ENCODE data around the gene MACROD1. TPM values are rescaled to one million over a fixed set of nuclear protein-coding genes. Genes with fewer than 3 reads are reported as not detected.

The MACROD1 gene
- total RNA-seq, 8 experiments from 2014 or later, result 10.2 to 47.7 (median 16.6) TPM

DNA sequence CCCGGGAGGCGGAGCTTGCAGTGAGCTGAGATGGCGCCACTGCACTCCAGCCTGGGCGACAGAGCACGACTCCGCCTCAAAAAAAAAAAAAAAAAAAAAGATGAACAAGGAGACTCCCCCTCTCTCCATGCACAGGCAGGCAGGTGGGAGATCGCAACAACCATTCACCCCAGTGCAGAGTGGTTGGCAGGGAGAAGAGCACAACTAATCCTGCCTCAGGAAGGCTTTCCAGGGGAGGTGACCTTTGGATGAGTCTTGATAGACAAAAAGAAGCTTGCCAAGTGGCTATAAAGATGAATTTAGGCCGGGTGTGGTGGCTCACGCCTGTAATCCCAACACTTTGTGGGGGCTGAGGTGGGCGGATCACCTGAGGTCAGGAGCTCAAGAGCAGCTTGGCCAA, 100.2 kb downstream of the MACROD1 start:
- H3K4me1 ChIP-seq (replicated peaks in 1 of 2), result peaks cover 72 to 83% of the 10 kb centered on the region in 2 donors
- H3K4me3 ChIP-seq, result no peak overlapping the region
- ATAC-seq (replicated peaks in 6 of 8), result no peak
- H3K27ac ChIP-seq, result no peak overlapping the region
- in situ Hi-C loops (cut with MboI; ENCODE audit: low pct_unique_long_range_greater_than_20kb in 2 of 9, low sequenced_read_pairs in 9 of 9, unreplicated experiment in 9 of 9), result no loop called here
- WGBS, 10 experiments, result 80 to 100% (median 97%) methylated on average over 1 to 3 of the region's 10 CpGs; no CpG with 5 or more reads in 4 of the 10 experiments

DNA sequence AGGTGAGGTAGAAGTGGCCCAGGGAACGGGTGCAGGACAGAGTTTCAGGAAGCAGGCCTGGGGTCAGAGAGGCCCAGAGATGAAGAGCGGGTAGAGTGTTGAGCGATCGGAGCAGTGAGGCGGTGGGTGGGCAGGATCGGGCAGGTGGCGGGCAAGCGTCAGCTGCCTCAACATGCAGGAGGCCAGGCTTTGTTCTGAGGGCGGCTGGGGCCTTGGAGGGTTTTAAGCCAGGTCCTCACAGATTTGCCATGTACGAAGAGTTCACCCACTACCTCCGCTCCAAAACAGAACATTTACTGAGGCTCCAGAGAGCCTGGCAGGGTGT, 100.8 kb downstream of the MACROD1 start:
- Histone ChIP-seq H3K4me3 (no peak overlapping the region), H3K4me1 (replicated peaks in 1 of 2) (peaks cover 72 to 83% of the 10 kb centered on the region in 2 donors), H3K27ac (no peak overlapping the region)
- ATAC-seq (replicated peaks in 6 of 8), result no peak
- WGBS, 10 experiments, result 60 to 91% (median 70%) methylated on average over 1 to 9 of the region's 11 CpGs; no CpG with 5 or more reads in 7 of the 10 experiments
- in situ Hi-C loops (cut with MboI; ENCODE audit: low pct_unique_long_range_greater_than_20kb in 2 of 9, low sequenced_read_pairs in 9 of 9, unreplicated experiment in 9 of 9), result no loop called here

DNA sequence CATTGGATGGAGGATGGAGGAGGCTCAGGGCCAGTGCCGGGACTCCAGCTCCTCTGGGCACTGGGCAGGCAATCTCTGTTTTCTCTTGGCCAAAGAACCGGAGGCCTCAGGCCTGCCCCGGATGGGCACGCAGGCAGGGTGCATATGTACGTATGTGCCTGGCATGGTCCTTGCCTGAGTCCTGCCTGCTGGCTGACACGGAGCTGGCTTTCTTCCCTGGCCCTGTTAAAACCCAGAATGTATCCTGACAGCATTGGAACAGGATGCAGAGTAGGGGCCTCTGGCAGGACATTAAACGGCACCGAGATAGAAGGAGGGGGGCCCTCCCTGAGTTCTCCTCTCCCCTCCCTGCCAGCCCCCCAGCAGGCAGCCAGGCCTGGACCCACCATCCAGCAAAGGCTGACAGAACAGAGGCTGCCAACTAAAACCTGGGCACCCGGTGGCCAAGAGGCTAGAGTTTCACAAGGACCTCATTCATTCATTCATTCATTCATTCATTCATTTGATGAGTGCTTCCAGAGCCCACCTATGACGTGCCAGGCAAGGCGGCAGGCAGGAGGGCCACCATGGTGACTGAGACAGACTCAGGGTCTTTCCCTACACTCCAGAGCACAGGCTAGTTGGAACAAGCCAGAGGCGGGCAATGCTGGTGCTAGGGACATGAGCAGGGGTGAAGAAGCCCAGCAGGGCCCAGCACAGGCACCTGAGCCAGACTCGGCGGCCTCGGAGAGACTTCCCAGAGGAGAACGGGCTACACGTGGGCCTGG, 101.4 kb downstream of the MACROD1 start:
- WGBS, 10 experiments, result 70 to 100% (median 95%) methylated on average over 2 to 9 of the region's 17 CpGs; no CpG with 5 or more reads in 2 of the 10 experiments
- Histone ChIP-seq H3K27ac (peak overlapping the region in 1 of 2 donors; percentile 11), H3K4me3 (no peak overlapping the region), H3K4me1 (replicated peaks in 1 of 2) (peaks cover 72 to 83% of the 10 kb centered on the region in 2 donors)
- in situ Hi-C loops (cut with MboI; ENCODE audit: low pct_unique_long_range_greater_than_20kb in 2 of 9, low sequenced_read_pairs in 9 of 9, unreplicated experiment in 9 of 9), result no loop called here
- ATAC-seq (replicated peaks in 6 of 8), result no peak

DNA sequence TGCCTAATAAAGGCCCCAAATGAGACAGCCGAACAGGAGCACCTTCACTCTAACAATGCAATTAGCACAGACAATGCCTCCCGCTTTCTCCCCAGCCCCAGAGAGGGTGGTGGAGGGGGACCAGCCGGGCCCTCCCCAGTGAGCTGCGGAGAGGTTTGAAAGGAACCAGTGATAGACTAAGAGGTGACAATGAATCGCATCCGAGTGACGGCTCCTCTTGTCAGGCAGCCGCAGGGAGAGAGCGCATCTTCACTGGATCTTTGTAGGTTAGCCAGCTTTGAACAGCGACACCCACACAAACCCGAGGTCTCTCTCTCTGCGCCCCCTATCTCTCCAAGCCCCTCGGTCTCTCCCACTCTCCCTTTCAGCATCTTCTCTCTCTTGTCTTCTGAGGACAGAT, 102.1 kb downstream of the MACROD1 start:
- in situ Hi-C loops (cut with MboI; ENCODE audit: low pct_unique_long_range_greater_than_20kb in 2 of 9, low sequenced_read_pairs in 9 of 9, unreplicated experiment in 9 of 9), result no loop called here
- H3K4me3 ChIP-seq, result no peak overlapping the region
- H3K4me1 ChIP-seq (replicated peaks in 1 of 2), result peaks cover 69 to 79% of the 10 kb centered on the region in 2 donors
- H3K27ac ChIP-seq, result peak overlapping the region in 1 of 2 donors; percentile 11
- WGBS, 10 experiments, result 27 to 100% (median 38%) methylated on average over 3 to 13 of the region's 13 CpGs; no CpG with 5 or more reads in 5 of the 10 experiments
- ATAC-seq (replicated peaks in 6 of 8), result peak in 5 of 8 experiments; percentile 6 to 23 (median 10)

DNA sequence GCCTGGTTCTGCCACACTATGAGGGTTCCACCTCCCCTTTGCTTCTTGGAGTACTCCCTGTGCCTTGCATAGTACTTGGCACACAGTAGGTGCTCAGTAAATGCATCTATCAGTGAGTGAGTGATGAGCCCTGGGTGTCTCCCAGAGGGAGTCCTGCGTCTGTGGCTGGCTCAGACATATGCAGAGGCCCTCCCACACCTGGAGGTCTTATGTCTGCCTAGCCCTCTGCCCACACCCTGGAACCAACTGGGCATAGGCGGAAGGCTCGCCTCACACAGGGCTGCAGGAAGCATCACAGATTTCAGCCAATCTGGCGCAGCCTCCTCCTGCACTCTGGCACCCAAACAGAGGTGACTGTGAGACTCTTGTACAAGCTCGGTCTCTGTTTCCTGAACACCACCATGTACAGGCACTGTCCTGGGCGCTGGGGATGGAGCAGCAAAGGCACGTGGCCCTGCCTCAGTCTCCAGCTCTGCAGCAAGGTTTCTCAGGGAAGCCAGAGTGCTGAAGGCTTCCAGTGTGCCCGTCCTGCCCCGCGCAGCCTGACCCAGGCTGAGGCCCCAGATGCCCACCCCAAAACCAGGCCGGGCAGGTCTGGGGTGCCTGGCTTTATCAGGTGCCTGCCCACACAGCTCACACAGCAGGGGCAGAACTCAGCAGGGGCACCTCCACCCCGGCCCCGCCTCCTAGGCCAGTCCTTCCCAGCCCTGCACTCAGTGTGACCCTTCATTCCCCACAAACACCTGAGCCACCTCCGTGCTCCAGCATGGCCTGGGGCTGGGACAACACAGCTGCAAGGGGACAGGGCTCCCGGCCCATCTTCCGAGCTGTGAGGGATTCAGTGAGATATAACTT, 103.5 kb downstream of the MACROD1 start:
- Histone ChIP-seq H3K4me1 (replicated peaks in 1 of 2) (peaks cover 59 to 66% of the 10 kb centered on the region in 2 donors), H3K27ac (no peak overlapping the region), H3K4me3 (no peak overlapping the region)
- 70 to 100% (median 84%) methylated on average over 1 to 6 of the region's 16 CpGs; no CpG with 5 or more reads in 5 of the 10 experiments for WGBS, 10 experiments
- in situ Hi-C loops (cut with MboI; ENCODE audit: low pct_unique_long_range_greater_than_20kb in 2 of 9, low sequenced_read_pairs in 9 of 9, unreplicated experiment in 9 of 9), result no loop called here
- ATAC-seq (replicated peaks in 6 of 8), result no peak

DNA sequence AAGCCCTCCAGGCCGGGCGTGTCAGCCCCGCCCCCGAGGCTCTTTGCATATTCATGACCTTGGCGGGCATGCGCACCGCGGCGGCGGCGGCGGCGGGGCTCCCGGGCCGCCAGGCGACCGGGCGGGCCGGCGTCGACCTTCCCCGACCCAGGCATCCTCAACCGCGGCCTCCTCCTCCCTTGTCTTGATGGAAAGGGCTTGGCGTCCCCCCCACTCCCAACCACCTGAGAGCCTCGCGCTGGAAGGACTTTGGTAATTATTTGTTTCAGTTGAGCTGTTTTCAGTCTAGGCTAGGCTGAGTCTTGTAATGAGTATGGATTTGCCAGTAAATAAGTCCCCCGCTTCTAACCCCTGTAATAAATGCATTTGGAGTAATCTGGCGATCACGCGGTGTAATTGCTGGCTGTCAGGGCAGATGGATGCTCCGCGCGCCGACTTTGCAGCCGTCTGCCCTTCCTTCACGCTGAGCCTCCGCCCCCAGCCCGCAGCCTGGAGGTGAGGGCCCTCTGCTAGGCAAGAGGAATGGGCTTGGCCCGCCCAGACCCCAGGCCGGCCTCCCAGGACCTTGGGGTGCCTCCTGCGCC, 105.0 kb downstream of the MACROD1 start:
- peaks cover 53 to 58% of the 10 kb centered on the region in 2 donors for H3K4me1 ChIP-seq (replicated peaks in 1 of 2)
- peak overlapping the region; percentile 7 to 42 (median 25) for H3K4me3 ChIP-seq
- peak; percentile 71 to 88 (median 80) for ATAC-seq (replicated peaks in 6 of 8)
- 0 to 1% methylated on average over 11 to 18 of the region's 42 CpGs; no CpG with 5 or more reads in 8 of the 10 experiments for whole genome bisulfite sequencing, 10 experiments
- in situ Hi-C loops (cut with MboI; ENCODE audit: low pct_unique_long_range_greater_than_20kb in 2 of 9, low sequenced_read_pairs in 9 of 9, unreplicated experiment in 9 of 9), result no loop called here
- H3K27ac ChIP-seq, result peak overlapping the region; percentile 33 to 55

DNA sequence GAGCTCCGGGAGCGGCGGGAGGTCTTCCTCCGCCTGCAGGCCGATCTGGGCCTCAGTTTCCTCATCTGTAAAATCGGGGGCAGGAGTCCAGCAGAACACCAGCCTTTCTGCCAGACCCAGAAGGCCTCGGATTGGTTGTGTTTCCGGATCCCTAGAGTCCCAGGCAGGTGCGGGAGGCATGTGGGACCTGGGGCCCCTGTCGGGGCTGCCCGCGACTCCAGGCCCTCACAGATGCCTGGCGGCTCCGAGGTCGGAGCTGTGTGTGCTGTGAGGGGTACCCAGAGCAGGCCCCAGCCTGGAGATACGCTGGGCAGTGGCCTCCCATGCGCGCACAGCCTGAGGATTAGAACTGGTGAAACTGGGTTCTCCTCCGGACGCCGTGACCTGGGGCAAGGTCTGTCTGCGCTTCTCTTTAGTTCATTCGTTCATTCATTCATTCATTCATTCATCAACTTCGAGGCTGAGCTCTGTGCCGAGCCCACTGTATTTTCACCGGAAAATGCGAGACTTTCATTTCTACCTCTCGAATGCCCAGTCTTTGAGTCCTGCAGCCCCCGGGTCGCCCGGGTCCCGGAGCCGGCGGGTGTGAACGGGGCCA, 105.6 kb downstream of the MACROD1 start:
- H3K27ac ChIP-seq, result peak overlapping the region; percentile 33 to 55
- H3K4me1 ChIP-seq (replicated peaks in 1 of 2), result peaks cover 59 to 61% of the 10 kb centered on the region in 2 donors
- 0 to 80% (median 2%) methylated on average over 1 to 17 of the region's 35 CpGs; no CpG with 5 or more reads in 5 of the 10 experiments for WGBS, 10 experiments
- ATAC-seq (replicated peaks in 6 of 8), result peak in 3 of 8 experiments; percentile 6 to 15 (median 12)
- in situ Hi-C loops (cut with MboI; ENCODE audit: low pct_unique_long_range_greater_than_20kb in 2 of 9, low sequenced_read_pairs in 9 of 9, unreplicated experiment in 9 of 9), result no loop called here
- peak overlapping the region; percentile 7 to 42 (median 25) for H3K4me3 ChIP-seq

DNA sequence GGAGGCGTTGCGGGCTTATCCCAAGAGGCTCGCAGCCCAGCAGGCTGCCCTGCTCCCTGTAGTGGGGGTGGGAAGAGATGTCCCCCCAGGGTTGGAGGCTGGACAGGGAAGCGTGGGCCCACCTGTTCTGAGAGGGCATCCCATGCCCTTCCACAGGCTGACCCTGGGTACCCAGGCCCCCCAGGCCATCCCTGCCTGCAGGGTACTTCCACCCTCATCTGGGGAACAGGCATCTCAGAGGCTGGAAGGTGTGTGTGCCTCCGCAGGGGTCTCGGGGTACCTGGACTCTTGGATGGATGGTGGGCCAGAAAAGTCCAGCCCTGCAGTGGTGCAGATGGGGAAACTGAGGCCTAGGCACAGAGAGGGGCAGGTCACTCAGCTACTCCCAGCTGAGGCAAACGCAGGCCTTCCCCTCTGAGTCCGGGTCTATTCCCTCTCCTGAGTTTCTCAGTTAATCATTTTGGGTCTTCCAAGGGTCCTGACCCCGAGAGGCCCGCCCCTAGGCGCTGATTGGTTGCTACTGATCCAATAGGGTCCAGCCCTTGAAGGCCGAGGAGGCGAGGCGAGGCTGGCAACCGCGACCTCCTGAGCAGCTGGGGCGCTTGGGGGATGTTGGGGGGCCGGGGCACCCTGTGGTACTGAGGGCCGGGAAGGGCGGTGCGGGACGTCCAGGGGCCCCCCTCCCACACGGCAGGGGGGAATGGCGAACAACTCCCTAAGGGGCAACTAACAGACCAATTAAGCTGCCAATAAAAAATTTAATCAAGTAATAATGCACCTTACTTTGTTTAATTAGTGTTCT, 106.4 kb downstream of the MACROD1 start:
- ATAC-seq (replicated peaks in 6 of 8), result no peak
- H3K4me1 ChIP-seq (replicated peaks in 1 of 2), result peaks cover 62 to 64% of the 10 kb centered on the region in 2 donors
- WGBS, 10 experiments, result 15 to 80% (median 53%) methylated on average over 1 to 6 of the region's 24 CpGs; no CpG with 5 or more reads in 7 of the 10 experiments
- H3K27ac ChIP-seq, result peak overlapping the region in 1 of 2 donors; percentile 33
- no peak overlapping the region for H3K4me3 ChIP-seq
- in situ Hi-C loops (cut with MboI; ENCODE audit: low pct_unique_long_range_greater_than_20kb in 2 of 9, low sequenced_read_pairs in 9 of 9, unreplicated experiment in 9 of 9), result no loop called here

DNA sequence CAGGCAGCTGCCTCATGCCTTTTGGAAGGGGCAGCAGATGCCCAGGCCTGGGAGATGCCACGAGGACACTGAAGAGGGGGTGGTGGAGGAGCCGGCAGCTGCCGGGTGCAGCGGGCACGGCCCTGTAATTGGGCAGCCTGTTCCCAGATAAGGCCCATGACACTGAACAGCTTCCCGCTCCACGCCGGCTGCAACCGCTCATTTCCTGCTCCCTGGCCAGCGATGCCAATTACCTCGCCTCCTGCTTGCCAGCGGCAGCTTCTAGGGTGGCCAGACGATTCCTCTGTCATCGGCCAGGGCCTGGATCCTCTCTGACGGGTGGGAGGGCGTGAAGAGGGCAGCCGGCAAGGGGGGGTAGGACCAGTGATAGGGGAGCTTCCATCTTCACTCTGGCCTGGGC, 107.4 kb downstream of the MACROD1 start:
- H3K4me3 ChIP-seq, result no peak overlapping the region
- in situ Hi-C loops (cut with MboI; ENCODE audit: low pct_unique_long_range_greater_than_20kb in 2 of 9, low sequenced_read_pairs in 9 of 9, unreplicated experiment in 9 of 9), result no loop called here
- no peak for ATAC-seq (replicated peaks in 6 of 8)
- H3K4me1 ChIP-seq (replicated peaks in 1 of 2), result peaks cover 58 to 60% of the 10 kb centered on the region in 2 donors
- no CpG with 5 or more reads among the region's 17 CpGs for WGBS, 10 experiments
- no peak overlapping the region for H3K27ac ChIP-seq

DNA sequence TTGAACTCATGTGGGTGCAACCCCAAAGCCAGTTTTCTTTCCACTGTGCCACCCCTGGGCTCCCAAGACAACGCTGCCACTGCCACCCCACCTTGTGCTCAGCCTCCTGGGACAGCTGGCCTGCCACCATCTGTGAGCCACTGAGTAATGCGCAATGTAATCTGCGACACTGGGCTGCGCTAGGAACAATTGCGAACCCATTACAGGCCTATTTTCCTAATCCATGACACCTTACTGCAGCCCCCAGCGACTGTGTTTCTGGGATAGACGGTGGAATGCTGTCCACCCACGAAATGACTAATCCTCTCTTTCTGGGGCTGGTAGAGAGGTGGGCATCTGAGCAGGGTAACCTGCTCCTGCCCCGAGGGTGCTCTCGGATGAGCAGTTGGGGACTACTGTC, 108.0 kb downstream of the MACROD1 start:
- no peak overlapping the region for H3K27ac ChIP-seq

DNA sequence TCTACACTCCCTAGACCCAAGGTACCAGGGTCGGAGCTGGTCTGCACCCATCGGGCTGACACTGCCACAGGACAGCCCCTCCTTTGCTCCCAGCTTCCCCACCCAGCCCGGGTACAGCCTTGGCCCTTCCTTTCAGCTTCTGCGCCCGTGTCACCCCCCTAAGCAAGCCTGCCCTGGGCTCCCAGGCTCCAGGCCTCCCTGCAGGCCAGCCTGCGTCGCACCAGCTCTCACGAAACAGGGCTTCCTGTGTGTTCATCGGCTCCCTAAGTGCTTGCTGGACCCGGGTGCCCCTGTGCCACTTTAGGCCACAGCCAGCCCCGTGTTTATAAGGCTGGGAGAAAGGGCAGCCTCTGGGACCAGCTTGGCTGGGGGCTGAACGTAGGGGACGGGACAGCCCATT, 109.1 kb downstream of the MACROD1 start:
- H3K4me3 ChIP-seq, result no peak overlapping the region
- in situ Hi-C loops (cut with MboI; ENCODE audit: low pct_unique_long_range_greater_than_20kb in 2 of 9, low sequenced_read_pairs in 9 of 9, unreplicated experiment in 9 of 9), result no loop called here
- H3K4me1 ChIP-seq (replicated peaks in 1 of 2), result peaks cover 56 to 60% of the 10 kb centered on the region in 2 donors
- ATAC-seq (replicated peaks in 6 of 8), result no peak
- H3K27ac ChIP-seq, result no peak overlapping the region
- WGBS, 10 experiments, result 53 to 94% (median 76%) methylated on average over 2 to 6 of the region's 13 CpGs; no CpG with 5 or more reads in 6 of the 10 experiments

More for the DNA sequence above, 108.0 kb downstream of the MACROD1 start:
- ATAC-seq (replicated peaks in 6 of 8), result no peak
- in situ Hi-C loops (cut with MboI; ENCODE audit: low pct_unique_long_range_greater_than_20kb in 2 of 9, low sequenced_read_pairs in 9 of 9, unreplicated experiment in 9 of 9), result no loop called here
- no peak overlapping the region for H3K4me3 ChIP-seq
- 74 to 100% (median 96%) methylated on average over 1 to 9 of the region's 10 CpGs; no CpG with 5 or more reads in 4 of the 10 experiments for WGBS, 10 experiments
- H3K4me1 ChIP-seq (replicated peaks in 1 of 2), result peaks cover 57 to 60% of the 10 kb centered on the region in 2 donors
